Measurements from ENCODE around the gene ASB8. TPM values are rescaled to one million over a fixed set of nuclear protein-coding genes. Genes with fewer than 3 reads are reported as not detected.
"Not testable (repeated sequence)": the region's sequence is repeated elsewhere in the genome, so short reads cannot be mapped to it uniquely, and the experiment has no call there.

ASB8 gene
- total RNA-seq, 1 donor from 2014 or later = 89.0 TPM

- ATAC-seq (no peak), DNase-seq (no peak)
- intact Hi-C loops (cut with micrococcal nuclease) = no loop called here
These were observed 38.9 kb downstream of the ASB8 start for GRCh38 chr12:48118284-48118871.

- ATAC-seq = no peak
- intact Hi-C loops (cut with micrococcal nuclease) = no loop called here
- no peak for DNase-seq
These were observed 41.4 kb downstream of the ASB8 start for GRCh38 chr12:48115957-48116356.

GRCh38 chr12:48111312-48111693 is 46.0 kb downstream of the ASB8 start:
- intact Hi-C loops (cut with micrococcal nuclease); ATAC-seq; DNase-seq: not testable (repeated sequence)

GRCh38 chr12:48110691-48111311 is 46.5 kb downstream of the ASB8 start:
- DNase-seq (no peak), ATAC-seq (no peak)
- intact Hi-C loops (cut with micrococcal nuclease) = no loop called here

- intact Hi-C loops (cut with micrococcal nuclease) = loop anchor here (10.0 kb wide), 1 partner anchor 45 kb away; the partner anchor contains the start of gene ASB8
- DNase-seq (no peak), ATAC-seq (no peak)
These were observed 47.9 kb downstream of the ASB8 start for GRCh38 chr12:48109424-48109823.

DNA sequence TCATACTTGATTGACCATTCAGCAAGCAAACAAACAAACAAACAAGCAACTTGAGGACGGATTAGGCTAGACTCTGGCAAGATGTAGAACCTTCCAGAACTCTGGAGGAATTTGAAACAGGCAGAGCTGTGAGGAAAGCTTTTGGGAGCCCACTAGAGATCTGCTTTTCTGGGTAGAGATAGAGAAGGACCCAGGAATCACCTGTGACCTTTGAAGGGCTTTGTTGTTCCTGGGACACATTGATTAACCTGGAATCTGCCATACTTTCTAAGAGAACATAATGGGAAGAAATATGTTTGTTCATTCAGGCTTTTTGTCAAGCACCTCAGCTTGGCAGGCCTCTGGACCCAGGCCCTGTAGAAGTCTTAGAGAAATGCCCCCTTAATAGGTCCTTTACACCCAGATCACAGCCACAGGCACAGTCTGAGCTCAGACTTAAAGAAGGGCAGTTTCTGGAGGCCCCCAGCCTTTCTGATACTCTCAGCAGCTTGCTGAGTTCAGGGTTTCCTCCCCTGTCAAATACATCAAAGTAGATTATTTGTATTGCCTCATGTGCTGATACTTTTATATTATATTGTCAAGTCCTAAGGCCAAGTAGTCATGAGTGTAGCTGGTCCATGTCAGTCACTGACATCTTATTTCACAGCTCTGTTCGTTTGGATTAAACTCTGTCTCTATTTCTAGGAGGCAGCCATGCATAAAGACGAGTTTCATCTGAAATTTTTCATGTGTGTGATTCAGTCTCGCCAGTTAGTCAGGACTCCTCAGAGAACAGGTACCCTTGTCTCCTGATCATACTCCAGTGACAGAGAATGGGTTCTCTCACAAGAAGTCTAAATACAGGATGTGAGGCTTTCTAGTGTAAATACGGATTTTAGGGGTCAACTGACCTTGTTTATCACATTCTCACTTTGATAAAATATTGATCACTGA is 50.4 kb downstream of the ASB8 start:
- ATAC-seq = no peak
- no peak for DNase-seq
- intact Hi-C loops (cut with micrococcal nuclease) = loop anchor here (10.0 kb wide), 1 partner anchor 48 kb away; the partner anchor contains the start of gene ASB8

DNA sequence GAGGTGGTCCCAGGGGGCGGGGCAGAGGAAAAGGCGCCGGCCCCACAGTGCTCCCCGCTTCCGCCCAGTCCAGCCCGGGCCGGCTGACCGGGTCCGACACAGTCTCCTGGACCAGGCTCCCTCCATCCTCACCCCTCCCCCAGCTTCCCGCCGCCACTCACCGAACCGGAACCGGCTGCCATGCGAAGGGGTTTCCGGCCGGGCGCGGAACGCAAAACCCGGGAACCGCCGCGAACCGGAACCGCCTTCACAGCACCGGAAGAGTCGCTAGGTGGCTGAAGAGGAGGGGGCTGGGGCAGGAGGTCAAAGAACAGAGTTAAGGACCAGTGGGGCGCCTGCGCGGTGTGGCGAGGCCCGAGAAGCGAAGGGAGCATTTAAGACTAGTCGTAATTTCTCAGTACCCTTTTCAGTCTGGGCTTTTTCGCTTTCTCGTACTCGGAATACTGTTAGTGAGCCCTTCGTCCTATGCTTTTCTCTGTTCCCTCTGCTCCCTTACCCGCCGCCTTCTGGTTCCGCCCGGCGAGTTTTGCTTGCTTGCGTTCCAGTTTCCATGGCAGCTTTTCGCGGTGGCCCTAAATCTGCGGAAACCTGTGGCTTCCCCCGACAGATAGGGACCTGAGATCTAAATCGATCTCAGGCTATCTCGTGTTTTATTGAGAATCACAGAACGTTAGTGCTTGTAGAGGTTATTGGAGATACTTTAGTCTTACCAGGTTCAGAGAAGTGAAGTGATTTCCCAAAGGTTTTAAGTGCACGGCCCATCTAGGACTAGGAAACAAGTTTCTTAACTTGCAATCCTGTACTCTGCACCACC is 51.2 kb downstream of the ASB8 start, which contains the start of gene SENP1:
TSS of gene SENP1 (minus strand) at position 213 of the 814 bp plus-strand sequence. CDS start 4,607 bp downstream, outside the sequence.
- DNase-seq = peak; percentile 93
- intact Hi-C loops (cut with micrococcal nuclease) = loop anchor here (10.0 kb wide), 1 partner anchor 49 kb away; the partner anchor contains the start of gene ASB8
- peak; percentile 98 for ATAC-seq

DNA sequence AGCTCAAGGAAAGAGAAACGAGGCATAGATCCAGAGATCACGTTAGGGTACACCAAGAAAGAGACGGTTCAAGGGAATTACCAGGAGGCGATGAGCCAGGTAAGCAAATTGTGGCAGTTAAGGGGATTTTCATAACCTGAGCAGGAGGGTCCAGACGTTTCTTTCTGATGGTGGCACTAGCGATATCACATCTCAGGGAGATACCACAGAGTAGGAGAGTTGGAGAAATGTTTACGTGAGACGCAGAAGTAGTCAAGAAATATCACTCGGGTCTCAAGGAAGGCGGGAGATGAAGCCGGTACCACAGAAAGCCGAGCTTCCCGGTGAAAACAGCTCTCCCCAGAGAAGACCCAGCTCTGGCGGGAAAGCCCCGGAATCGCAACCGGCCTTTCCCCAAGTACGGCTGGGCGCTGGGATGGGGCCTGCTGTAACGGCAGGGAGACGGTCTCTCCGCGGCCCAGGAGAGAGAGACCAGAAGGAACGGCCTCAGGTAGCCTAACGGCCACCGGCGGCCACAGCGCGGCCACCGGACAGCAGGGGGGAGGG is 51.9 kb downstream of the ASB8 start:
- DNase-seq = no peak
- ATAC-seq = no peak
- intact Hi-C loops (cut with micrococcal nuclease) = loop anchor here (10.0 kb wide), 1 partner anchor 49 kb away; the partner anchor contains the start of gene ASB8

- DNase-seq = no peak
- no peak for ATAC-seq
- intact Hi-C loops (cut with micrococcal nuclease) = loop anchor here (10.0 kb wide), 1 partner anchor 50 kb away; the partner anchor contains the start of gene ASB8
These were observed 52.8 kb downstream of the ASB8 start for GRCh38 chr12:48104531-48104930.

Small RNAs within 50 kb of the gene (microRNA-seq; reads per million reads assigned to microRNA genes)
- 24.5 reads per million, percentile 21 among the genes with 10 or more reads in this experiment for gene MIR6505 (ENCODE audit: borderline number of aligned reads)

Other genes starting within 250 kb of the ASB8 start
- 46.8 TPM for gene TMEM106C, start 193.9 kb downstream of the ASB8 start, total RNA-seq
- gene COL2A1, start 153.0 kb downstream of the ASB8 start, total RNA-seq = 0.25 TPM
- 7.6 TPM for gene SENP1, start 51.4 kb downstream of the ASB8 start, total RNA-seq
- 703 TPM for gene PFKM, start 38.2 kb downstream of the ASB8 start, total RNA-seq
- 1.1 TPM for gene CCDC184, start 26.1 kb upstream of the ASB8 start, total RNA-seq
- not detected for gene OR10AD1, start 45.8 kb upstream of the ASB8 start, total RNA-seq
- 16.1 TPM for gene ZNF641, start 193.4 kb upstream of the ASB8 start, total RNA-seq

All from left ventricle myocardium superior (tissue), 1 donor.